HG02623 (cell line): ENCODE results near the gene TRAF3.

Experiments used
- ATAC-seq: cut with Tn5 transposase; IDR thresholded peaks from one replicate; pipeline ENCODE4 v1.9.1; 2021; ENCODE audit warnings: moderate library complexity; ENCODE audit not compliant: unreplicated experiment

TRAF3 gene

GRCh38 chr14:102931580-102932285, 154.5 kb downstream of the TRAF3 start:
- no peak for ATAC-seq

GRCh38 chr14:102932484-102933248, 155.4 kb downstream of the TRAF3 start:
- ATAC-seq, result no peak

- no peak for ATAC-seq
Measured at GRCh38 chr14:102933618-102934231, 156.5 kb downstream of the TRAF3 start.

- no peak for ATAC-seq
Measured at GRCh38 chr14:102935756-102936155, 158.5 kb downstream of the TRAF3 start.

- no peak for ATAC-seq
Measured at GRCh38 chr14:102937331-102938175, 160.3 kb downstream of the TRAF3 start.

GRCh38 chr14:102938191-102938590, 160.9 kb downstream of the TRAF3 start:
- ATAC-seq, result no peak

GRCh38 chr14:102939329-102939728, 162.1 kb downstream of the TRAF3 start:
- ATAC-seq, result no peak

GRCh38 chr14:102939820-102940561, 162.7 kb downstream of the TRAF3 start:
- ATAC-seq, result no peak

GRCh38 chr14:102940729-102941362, 163.6 kb downstream of the TRAF3 start:
- no peak for ATAC-seq

GRCh38 chr14:102941419-102942011, 164.3 kb downstream of the TRAF3 start:
- ATAC-seq, result no peak

GRCh38 chr14:102942069-102942468, 164.8 kb downstream of the TRAF3 start:
- no peak for ATAC-seq

GRCh38 chr14:102943454-102943853, 166.2 kb downstream of the TRAF3 start:
- no peak for ATAC-seq

GRCh38 chr14:102943979-102944378, 166.7 kb downstream of the TRAF3 start:
- no peak for ATAC-seq

- ATAC-seq, result no peak
Measured at GRCh38 chr14:102944448-102945330, 167.4 kb downstream of the TRAF3 start.

- ATAC-seq, result no peak
Measured at GRCh38 chr14:102945346-102946130, 168.3 kb downstream of the TRAF3 start.

GRCh38 chr14:102947321-102948103, 170.3 kb downstream of the TRAF3 start:
- ATAC-seq, result no peak

- no peak for ATAC-seq
Measured at GRCh38 chr14:102948698-102949061, 171.4 kb downstream of the TRAF3 start.
